ENCODE measurements around the gene E2F4. TPM values are rescaled to one million over a fixed set of nuclear protein-coding genes. Genes with fewer than 3 reads are reported as not detected.

E2F4 gene, protein sequence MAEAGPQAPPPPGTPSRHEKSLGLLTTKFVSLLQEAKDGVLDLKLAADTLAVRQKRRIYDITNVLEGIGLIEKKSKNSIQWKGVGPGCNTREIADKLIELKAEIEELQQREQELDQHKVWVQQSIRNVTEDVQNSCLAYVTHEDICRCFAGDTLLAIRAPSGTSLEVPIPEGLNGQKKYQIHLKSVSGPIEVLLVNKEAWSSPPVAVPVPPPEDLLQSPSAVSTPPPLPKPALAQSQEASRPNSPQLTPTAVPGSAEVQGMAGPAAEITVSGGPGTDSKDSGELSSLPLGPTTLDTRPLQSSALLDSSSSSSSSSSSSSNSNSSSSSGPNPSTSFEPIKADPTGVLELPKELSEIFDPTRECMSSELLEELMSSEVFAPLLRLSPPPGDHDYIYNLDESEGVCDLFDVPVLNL
- total RNA-seq (2011; cell fraction: chromatin; rRNA removed; ENCODE audit: low replicate concordance): 211 and 651 TPM in 2 replicates
- 388 and 435 TPM in 2 replicates for total RNA-seq (2011; cell fraction: nucleolus; rRNA removed)
- total RNA-seq (2011; cell fraction: nucleoplasm; rRNA removed): 240 and 280 TPM in 2 replicates
- total RNA-seq (2014; rRNA removed): 109 and 145 TPM in 2 replicates
- total RNA-seq (2014; rRNA removed; fragmentation: Illumina TruSeq; extraction: Trizol): 52.8 and 64.0 TPM in 2 replicates
- 105 and 106 TPM in 2 replicates for total RNA-seq (2015; rRNA removed; fragmentation: Illumina TruSeq; extraction: Trizol)
- 114 and 115 TPM in 2 replicates for total RNA-seq (2021)
- 83.4 and 101 TPM in 2 replicates for polyA plus RNA-seq (2011; rRNA removed)
- 110 and 215 TPM in 2 replicates for polyA plus RNA-seq (2011; cell fraction: cytosol; rRNA removed)
- polyA plus RNA-seq (2011; cell fraction: nucleus; rRNA removed): 277 and 411 TPM in 2 replicates
- 96.3 and 105 TPM in 2 replicates for polyA plus RNA-seq (2012)
- polyA plus RNA-seq (2014; fragmentation: Illumina TruSeq; extraction: Trizol): 127 and 129 TPM in 2 replicates
- polyA plus RNA-seq (2014; fragmentation: Nextera tagmentation; extraction: Ambion mirVana): 10 to 100 TPM in 1 of 2 experiments, 1 to 10 TPM in 1; 9.7 to 18.9 TPM
- polyA plus RNA-seq (2014; rRNA removed): 139 and 150 TPM in 2 replicates
- 61.7 and 80.1 TPM in 2 replicates for polyA minus RNA-seq (2011; rRNA and poly(A)+ RNA removed)
- polyA minus RNA-seq (2011; cell fraction: cytosol; rRNA and poly(A)+ RNA removed): 51.9 and 58.9 TPM in 2 replicates
- polyA minus RNA-seq (2011; cell fraction: nucleus; rRNA and poly(A)+ RNA removed): 108 and 112 TPM in 2 replicates
- Bru-seq, nascent RNA: percentile 86 among the genes with signal in this experiment
- BruChase-seq, experiment 1, labeled RNA remaining after a 2-hour chase: percentile 81 among the genes with signal in this experiment
- percentile 88 among the genes with signal in this experiment for BruChase-seq, experiment 2, labeled RNA remaining after a 6-hour chase
- long read RNA-seq, experiment 1, transcript E2F4-201 (10 exons, 2,096 nt): major isoform, 164 of 316 reads
- long read RNA-seq, experiment 1, transcript E2F4-208 (8 exons, 2,615 nt): minor isoform, 11 of 316 reads
- long read RNA-seq, experiment 1, partial matches to known transcripts: 106 of 316 reads
- long read RNA-seq, experiment 1, other reads (novel, unspliced or antisense): 35 of 316 reads
- long read RNA-seq, experiment 2, transcript E2F4-201 (10 exons, 2,096 nt): major isoform, 63 of 107 reads
- long read RNA-seq, experiment 2, partial matches to known transcripts: 15 of 107 reads
- long read RNA-seq, experiment 2, other reads (novel, unspliced or antisense): 28 of 107 reads
- long read RNA-seq, experiment 3, transcript E2F4-201 (10 exons, 2,096 nt): major isoform, 63 of 88 reads
- long read RNA-seq, experiment 3, partial matches to known transcripts: 13 of 88 reads
- long read RNA-seq, experiment 3, other reads (novel, unspliced or antisense): 11 of 88 reads

GRCh38 chr16:67191995-67192681 lies at the start of gene E2F4:
TSS of gene E2F4 (plus strand) at chr16:67192155. CDS start at chr16:67192228, 73 bp downstream.
- ChIA-PET CTCF (ENCODE audit: low intra/inter-chr PET ratio) (no interaction called here), POLR2A (interaction anchor here (0.7 to 1.1 kb wide), 3 partner anchors 15 to 480 kb away, joined by 3 to 4 read pairs (median 3); no protein-coding TSS in a partner anchor)
- H3K79me2 ChIP-seq (ENCODE audit: control insufficient read depth, insufficient read depth, low read length): peaks cover 46% of the 10 kb centered on the region
- peak within 1 kb of the TSS; percentile 88 for H2AFZ ChIP-seq (ENCODE audit: low read depth, low read length)
- BruUV-seq (replicated peaks): TSS peak; percentile 67
- peaks cover 38 to 69% of the 10 kb centered on the region in 2 experiments for H3K4me1 ChIP-seq (replicated peaks in 1 of 2; ENCODE audit: control insufficient read depth in 2 of 2, insufficient read depth in 2 of 2, low read length in 2 of 2)
- peak; percentile 98 for ATAC-seq
- intact Hi-C loops (cut with micrococcal nuclease): loop anchor here (2.0 to 5.0 kb wide), 2 partner anchors 35 to 55 kb away; partner anchors contain the start of genes FHOD1 and TMEM208
- no peaks in the 10 kb centered on the region for H4K20me1 ChIP-seq (replicated peaks; ENCODE audit: control insufficient read depth, insufficient read depth, low read length)
- peak within 1 kb of the TSS; percentile 63 for H3K27ac ChIP-seq (ENCODE audit: extremely low read depth, low read depth, low read length)
- no peaks in the 10 kb centered on the region for H3K9me1 ChIP-seq (ENCODE audit: control insufficient read depth, insufficient read depth, low read length)
- H3K9ac ChIP-seq (ENCODE audit: insufficient read depth in 1 of 2, low read depth in 2 of 2, low read length in 2 of 2): peak within 1 kb of the TSS; percentile 88 to 95
- peak within 1 kb of the TSS; percentile 97 for H3K4me2 ChIP-seq (ENCODE audit: insufficient read depth, low read length)
- in situ Hi-C loops (cut with MboI): no loop called here
- peak within 1 kb of the TSS; percentile 83 for H3K4me3 ChIP-seq
- peaks cover 44% of the 10 kb centered on the region for H3K36me3 ChIP-seq (ENCODE audit: control insufficient read depth, insufficient read depth, low read length)
- WGBS (ENCODE audit: insufficient coverage, low coverage, missing lambda C conversion rate): 0% methylated on average over 39 of the region's 54 CpGs
- peak; percentile 88 to 96 (median 90) for DNase-seq (ENCODE audit: extremely low read depth in 1 of 4, low spot score in 3 of 4)
- H3K9me3 ChIP-seq (replicated peaks; ENCODE audit: control insufficient read depth, insufficient read depth, low read depth, low read length): no peaks in the 10 kb centered on the region
- peak; percentile 98 for FAIRE-seq
- H3K27me3 ChIP-seq (ENCODE audit: control insufficient read depth in 2 of 2, insufficient read depth in 2 of 2, low read length in 2 of 2): no peaks in the 10 kb centered on the region
- TF ChIP-seq HMGXB4 (CRISPR knock-in tag; IDR thresholded peaks at IDR 0.05) (no peak), HDAC1 (IDR thresholded peaks at IDR 0.05) (peak in 1 of 2 experiments; percentile 85; a peak in 2 of 4 replicates), ZFX (CRISPR knock-in tag; IDR thresholded peaks at IDR 0.05) (peak; percentile 90), ZNF699 (CRISPR knock-in tag; IDR thresholded peaks at IDR 0.05; ENCODE audit: insufficient replicate concordance) (no peak), ZNF224 (CRISPR knock-in tag; IDR thresholded peaks at IDR 0.05) (no peak), ZBTB49 (CRISPR knock-in tag; IDR thresholded peaks at IDR 0.05; ENCODE audit: borderline replicate concordance) (no peak), SP1 (CRISPR knock-in tag; IDR thresholded peaks at IDR 0.05) (peak; percentile 69)
- TF ChIP-seq, protein P1, sequence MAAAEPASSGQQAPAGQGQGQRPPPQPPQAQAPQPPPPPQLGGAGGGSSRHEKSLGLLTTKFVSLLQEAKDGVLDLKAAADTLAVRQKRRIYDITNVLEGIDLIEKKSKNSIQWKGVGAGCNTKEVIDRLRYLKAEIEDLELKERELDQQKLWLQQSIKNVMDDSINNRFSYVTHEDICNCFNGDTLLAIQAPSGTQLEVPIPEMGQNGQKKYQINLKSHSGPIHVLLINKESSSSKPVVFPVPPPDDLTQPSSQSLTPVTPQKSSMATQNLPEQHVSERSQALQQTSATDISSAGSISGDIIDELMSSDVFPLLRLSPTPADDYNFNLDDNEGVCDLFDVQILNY (CRISPR knock-in tag; IDR thresholded peaks at IDR 0.05): no peak
